IPS DF 4.7 (cell line): ENCODE data around the gene UVRAG.

Source experiments
- DNase-seq: peaks from one replicate; pipeline ENCODE4 v3.0.0-alpha.2; 2013; ENCODE audit warnings: low spot score; ENCODE audit errors: extremely low read depth

Gene UVRAG

DNA sequence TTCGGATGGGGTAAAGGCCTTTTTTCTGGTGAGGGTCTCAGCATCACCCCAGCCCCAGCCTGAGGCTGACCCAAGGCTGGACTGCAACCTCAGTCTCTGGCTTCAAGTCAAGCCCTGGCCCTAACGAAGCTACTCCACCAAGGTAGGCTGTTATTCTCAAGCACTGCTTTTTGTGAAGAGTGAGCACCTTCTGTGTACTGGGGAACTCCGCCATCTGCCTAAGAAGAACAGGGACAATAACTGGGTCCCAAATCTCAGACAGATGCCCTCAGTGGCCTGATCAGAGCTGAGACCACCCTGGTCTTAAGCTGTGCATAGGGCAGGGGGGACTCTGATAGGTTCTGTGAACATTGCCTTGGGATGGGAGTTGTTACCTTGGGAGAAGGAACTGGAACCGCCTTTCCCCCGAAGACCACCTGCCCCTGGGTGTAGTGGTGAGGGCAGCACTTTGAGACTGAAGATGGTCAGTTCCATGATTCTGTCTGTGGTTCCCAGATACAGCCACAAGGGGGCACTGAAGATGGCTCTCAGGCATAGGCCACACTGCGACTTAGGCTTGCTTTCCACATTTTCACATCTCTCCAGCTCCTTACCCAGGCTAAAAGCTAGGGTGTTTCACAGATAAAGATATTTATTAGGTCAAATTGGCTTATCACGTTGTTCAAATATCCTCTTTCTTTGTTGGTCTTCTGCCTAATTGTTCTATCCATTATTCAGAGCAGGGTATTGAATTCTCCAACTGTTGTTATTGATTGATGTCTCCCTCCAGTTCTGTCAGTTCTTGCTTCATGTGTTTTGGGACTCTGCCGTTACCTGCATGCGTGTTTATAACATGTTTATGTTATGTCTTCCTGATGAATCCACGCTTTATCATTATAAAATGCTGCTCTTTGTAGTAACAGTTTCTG lies 11.8 kb upstream of the UVRAG start:
- no peak for DNase-seq

DNA sequence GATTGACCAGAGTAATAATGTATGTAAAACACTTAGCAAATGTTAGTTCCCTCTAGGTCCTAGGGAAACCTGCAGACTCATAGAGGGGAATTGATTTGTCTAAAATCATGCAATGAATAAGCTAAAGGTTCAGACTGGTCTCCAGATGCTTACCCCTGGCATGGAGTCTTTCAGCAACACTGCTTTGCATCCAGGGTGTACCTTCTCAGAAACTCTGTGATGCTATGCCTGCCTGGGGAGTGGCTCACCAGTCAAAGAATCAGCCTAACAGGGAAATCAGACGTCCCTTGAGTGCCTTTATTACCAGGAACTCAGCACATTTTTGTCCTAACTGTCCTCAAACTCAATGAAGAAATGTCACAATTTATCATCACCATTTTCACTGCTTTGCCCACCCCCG lies 5.9 kb upstream of the UVRAG start:
- DNase-seq = no peak

DNA sequence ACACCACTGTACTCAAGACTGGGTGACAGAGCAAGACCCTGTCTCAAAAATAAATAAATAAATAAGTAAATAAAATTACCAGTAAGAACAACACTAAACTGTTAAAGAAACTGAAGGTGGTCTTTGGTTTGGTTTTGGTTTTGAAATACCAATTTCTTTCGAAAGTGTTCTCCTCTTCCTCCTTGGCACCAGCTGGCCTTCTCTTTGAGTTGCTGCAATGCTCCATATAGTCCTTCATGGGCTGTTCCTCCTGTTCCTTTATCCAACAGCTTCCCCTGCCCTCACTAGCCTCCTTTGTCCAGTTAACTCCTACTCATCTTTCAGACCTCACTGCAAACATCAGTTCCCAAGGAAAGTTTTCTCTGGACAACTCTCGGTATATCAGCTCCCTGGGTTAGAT lies 5.0 kb upstream of the UVRAG start:
- no peak for DNase-seq

DNA sequence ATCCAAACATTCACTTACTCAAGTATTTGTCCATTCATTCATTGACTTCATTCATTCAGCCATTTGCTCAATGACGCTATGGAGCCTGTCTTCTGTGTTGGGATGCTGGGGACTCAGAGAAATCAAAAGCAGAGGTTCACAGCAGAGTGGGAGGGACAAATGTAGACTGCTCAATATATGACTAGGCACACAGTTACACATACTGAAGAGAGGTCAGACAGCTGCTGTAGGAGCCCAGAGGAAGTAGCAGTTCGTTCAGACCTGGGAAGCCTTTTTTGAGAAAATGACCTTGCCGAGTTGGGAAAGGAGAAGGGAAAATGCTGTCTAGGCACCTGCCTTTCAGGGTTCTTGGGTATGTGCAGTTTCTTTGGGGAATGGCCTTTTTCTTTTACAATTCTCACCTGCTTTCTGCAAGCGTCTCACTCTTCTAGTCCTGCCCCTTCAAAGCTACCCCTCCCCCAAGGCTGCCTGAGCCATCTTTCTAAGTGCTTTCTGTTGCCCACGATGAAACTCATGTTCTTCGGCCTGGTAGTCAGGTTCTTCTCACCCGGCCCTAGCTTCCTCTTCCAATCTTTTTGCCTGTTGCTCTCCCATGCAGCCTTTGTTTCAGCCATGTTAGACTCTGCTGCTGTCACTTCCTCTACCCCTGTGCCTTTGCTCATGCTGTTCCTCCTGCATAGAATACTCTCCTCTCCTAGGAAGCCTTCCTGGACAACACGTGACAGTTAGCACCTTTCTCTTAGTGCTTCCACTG lies 4.2 kb upstream of the UVRAG start:
- DNase-seq = no peak

DNA sequence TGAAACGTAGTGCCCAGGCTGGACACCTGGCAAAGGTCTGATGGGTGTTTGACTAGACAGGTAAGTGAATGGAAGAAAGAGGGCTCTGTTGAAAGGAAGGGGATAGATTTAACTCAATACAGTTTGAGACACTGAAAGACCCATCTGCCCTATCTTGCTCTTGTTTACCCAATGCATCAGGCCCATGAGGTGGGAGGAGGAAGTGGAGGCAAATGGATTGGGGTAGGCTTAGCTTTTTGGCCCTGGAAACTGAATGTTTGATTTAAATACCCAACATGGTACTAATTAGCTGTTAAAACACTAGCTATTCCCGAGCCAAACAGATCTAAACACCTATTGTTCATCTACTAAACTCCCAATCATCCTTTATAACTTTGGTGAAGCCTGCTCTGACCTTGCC lies 3.5 kb upstream of the UVRAG start:
- DNase-seq = no peak

DNA sequence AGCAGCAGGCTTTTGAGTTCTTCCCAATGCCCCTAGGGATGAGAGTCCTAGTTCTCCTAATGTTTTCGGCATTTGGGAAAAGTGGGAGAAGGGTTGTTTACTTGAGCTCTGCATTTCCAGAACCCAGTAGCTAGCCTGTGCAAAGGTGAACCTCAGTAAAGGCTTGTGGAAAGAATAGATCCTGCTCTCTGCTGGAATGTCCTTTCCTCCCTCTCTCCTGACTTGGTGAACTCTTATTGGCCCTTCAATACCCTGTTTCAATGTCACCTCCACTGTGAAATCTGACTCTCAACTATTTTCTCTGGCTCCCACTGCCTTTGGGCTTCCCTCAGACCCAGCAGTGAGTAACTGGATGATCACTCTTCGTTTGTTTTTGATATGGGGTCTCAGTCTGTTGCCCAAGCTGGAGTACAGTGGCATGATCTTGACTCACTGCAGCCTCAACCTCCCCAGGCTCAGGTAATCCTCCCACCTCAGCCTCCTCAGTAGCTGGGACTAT lies 2.4 kb upstream of the UVRAG start:
- DNase-seq = no peak

DNA sequence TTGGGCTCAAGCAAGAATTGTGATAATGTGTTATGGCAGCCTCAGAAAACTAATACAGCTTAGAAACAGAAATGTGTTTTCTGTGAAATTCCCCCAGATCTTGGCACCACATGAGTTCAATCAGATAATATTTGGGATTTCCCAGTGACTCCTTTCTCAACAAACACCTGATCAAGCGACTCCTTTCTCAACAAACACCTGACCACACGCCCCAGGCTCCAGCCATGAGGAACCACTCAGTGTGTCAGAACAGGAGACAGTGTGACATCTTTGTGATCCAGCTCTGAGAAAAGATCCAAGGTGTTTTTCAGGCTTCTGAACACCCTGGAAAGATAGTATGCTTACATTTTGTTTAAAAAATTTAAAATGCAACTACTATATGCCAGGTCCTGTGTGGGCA lies 1.9 kb upstream of the UVRAG start:
- no peak for DNase-seq

DNA sequence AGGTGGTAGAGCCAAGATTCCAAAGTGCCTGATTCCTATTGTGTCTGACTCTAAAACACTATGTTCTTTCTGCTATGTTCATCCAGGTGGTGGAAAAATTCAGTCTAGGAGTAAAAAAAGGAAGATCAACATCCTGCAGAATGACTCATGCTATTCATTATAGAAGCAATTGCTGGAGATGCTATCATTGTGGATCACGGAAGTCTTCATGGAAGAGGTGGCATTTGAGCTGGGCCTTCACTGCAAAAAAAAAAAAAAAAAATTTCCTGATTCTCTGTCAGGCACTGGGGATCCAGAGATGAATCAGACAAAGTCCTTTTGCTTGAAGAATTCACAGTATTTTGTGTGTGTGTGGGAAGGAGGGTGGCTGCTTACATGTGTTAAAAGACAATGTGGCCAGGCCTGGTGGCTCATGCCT lies 1.4 kb upstream of the UVRAG start:
- no peak for DNase-seq

DNA sequence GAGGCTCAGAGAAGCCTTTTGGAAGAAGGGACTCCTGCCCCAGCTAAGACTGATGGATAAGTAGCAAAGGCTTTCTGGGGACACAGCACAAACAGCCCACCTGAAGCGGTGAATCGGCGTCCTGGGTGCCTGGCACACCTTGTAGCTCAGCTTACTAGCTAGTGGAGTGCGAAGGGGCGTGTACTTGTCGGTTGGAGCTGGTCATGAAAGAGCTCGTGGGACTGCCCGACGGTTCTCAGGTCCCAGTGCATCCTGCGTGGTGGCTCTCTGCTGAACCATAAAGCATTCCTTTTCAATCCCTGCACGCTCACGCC lies 690 bp upstream of the UVRAG start:
- no peak for DNase-seq

DNA sequence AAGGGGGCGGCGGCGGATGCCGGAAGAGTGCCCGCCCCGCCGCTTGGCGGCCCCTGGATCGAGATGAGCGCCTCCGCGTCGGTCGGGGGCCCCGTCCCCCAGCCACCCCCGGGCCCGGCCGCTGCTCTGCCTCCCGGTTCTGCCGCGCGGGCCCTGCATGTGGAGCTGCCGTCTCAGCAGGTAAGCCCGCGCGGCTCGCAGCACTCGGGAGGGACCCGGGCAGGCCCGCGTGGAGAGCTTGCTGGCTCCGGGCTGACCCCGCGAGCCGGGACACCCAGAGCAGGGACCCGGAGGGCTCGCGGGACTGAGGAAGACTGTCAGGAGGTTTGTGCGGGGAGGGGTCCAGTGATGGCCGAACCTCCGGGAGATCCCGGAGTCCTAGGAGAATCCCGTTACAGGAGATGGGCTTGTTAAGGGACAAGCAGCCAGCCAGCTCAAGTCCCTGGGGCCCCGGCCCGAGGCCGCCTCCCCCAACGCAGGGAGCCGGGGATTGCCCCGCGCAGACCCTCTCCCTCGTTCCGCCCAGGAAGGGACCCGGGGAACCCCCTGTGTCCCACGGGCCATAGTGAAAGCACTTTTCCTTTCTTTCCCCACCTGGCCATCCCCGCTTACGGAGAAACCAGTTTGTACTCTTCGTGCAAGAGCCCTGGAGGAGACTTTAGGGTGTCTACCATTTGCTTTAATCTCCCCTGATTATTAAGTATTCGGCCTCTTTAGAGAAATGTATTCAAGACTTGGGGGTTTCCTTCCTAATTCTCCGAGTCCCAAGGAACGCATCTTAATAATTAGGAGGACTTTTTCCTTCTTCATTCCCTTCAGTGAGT lies 547 bp downstream of the UVRAG start:
- no peak for DNase-seq

DNA sequence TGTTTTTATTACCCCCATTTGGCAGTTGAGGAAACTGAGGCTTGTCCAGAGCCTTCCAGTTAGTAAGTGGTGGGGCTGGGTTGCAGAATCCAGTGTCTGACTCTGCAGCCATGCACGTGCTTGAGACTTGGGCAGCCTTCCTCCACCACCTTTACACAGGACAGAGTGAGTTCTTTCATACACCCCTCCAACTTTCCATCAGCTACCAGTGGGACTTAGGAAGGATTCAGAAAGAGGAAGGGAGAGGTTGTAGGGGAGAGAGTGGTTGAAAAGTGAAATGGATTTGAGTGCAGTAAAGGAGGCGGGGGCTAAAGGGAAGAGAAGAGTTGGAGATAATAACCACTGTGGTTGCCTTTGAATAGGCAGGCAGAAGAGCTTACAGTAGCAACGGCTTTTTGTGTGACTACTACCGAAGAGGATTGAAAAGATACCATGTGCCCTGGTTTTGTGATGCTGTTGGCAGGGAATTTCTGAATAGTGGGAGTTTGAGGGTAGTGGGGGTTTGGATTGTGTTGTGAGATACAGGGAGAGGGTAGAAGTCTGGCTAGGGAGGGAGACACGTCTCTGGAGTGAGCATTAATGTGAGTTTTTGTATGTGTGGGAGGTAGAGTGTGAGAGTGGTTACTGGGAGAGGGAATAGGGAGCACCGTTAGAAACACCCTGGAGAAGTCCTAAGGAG lies 1.7 kb downstream of the UVRAG start:
- DNase-seq = no peak

DNA sequence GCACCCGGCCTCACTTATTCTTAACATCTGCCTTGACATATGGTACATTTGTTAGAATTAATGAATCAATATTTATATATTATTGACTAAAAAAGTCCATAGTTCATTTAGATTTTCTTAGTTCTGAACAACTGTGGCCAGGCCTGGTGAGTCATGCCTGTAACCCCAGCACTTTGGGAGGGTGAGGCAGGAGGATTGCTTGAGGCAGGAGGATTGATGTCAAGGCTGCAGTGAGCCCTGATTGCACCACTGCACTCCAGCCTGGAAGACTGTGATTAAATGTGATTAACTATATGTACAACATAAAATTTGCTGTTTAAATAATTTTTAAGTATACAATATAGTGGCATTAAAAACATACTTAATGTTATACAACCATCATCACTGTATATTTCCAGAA lies 5.6 kb downstream of the UVRAG start:
- DNase-seq = no peak

DNA sequence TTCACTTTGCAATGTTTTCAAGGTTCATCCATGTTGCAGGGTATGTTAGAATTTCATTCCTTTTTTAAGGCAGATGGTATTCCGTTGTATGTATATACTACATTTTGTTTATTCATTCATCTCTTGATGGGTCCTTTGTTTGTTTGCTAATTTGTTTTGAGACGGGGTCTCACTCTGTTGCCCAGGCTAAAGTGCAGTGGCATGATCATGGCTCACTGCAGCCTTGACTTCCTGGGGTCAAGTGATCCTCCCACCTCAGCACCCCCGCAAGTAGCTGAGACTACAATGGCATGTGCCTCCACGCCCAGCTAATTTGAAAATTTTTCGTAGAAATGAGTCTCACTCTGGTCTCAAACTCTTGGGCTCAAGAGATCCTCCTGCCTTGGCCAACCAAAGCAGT lies 6.2 kb downstream of the UVRAG start:
- no peak for DNase-seq

DNA sequence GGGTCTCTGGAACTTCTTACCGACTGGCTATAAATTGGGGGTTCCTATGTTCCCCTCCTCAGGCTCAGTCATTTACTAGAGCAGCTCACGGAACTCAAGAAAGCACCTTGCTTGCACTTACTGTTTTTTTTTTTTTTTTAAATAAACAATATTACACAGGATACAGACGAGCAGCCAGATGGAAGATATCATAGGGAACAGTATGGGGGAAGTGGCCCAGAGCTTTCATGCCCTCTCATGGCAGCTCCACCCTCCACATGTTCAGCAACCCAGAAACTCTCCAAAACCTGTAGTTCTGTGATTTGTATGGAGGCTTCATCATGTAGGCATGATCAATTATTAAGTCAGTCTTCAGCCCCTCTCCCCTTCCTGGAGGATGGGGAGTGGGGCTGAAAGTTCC lies 7.5 kb downstream of the UVRAG start:
- DNase-seq = no peak

DNA sequence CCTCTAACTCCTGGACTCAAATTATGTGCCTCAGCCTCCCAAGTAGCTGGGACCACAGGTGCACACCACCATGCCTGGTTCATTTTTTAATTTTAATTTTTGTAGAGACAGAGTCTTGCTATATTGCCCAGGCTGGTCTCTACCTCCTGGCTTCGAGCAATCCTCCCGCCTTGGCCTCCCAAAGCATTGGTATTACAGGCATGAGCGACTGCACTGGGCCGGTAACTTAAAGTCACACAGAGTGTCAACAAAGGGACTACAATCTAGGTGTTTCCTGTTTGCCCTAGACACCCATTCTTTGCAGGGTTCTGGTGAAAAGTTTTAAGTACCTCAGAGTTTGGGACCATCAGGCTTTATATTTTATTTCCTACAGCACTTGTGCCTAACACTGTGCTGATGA lies 8.4 kb downstream of the UVRAG start:
- DNase-seq = no peak

DNA sequence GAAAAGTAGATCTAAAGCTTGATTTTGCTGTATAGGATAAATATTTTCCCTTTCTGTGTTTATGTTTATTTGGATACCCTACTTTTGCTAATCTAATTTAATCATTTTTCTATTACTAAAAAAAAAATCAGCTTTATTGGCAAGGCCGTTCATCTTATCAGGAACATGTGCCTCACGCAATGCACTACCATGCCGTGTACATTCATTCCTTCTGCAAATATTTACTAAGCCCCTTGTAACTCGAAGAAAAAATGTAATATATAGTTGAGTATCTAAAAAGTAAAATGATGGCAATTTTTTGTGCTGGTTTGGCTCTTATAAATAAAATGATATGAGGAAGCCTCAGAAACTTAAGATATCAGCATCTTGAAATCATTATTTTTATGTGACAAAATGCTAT lies 8.9 kb downstream of the UVRAG start:
- DNase-seq = no peak

DNA sequence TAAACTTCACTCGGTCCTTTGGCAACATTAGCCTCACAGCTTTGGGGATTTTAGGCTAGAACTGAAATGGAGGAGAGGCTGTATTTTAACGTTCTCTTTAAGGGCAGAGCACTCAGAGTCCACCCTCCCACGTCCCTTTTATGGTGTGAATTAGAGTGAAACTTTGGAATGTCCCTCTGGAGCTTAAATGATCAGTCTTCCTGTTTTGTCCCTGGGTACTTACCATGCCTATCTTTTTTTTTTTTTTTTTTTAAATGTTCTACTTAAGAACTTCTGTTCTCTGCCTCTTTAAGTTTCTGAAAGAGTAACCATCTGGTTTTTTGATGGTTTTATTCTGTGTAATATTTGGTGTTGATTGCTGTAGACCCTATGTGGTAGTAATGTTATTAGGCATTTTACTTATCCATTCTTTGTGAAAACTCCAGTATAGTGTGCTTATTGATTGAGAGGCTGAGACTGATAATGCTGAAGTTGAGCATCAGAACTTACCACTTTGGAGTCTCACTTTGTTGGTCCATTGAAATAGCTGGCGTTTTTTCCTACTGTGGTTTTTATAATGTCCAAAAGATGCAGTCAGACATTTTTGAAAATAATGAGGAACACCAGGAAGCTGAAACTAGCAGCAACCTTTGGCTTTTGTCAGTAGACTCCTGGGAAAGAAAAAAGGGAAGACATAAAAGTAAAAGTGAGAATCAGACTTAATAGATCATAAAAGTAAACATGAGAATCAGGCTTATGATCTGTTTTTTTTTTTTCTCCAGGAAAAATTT lies 11.6 kb downstream of the UVRAG start:
- DNase-seq = no peak

DNA sequence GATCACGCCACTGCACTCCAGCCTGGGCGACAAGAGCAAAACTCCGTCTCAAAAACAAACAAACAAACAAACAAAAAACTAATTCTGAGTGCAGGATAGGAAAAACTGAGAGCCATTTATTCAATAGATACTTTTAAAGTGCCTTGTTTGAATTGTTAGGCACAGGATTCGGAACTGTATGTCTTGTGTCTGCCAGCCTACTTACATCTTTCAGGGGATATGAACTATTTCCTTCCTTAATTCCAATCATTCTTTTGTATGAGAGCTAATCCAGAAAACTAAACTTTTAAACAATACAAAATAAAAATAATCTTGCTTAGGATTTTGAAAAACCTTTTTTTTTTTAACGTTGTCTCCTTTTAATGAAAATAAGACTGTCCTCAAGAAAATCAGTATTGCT lies 12.6 kb downstream of the UVRAG start:
- DNase-seq = no peak

DNA sequence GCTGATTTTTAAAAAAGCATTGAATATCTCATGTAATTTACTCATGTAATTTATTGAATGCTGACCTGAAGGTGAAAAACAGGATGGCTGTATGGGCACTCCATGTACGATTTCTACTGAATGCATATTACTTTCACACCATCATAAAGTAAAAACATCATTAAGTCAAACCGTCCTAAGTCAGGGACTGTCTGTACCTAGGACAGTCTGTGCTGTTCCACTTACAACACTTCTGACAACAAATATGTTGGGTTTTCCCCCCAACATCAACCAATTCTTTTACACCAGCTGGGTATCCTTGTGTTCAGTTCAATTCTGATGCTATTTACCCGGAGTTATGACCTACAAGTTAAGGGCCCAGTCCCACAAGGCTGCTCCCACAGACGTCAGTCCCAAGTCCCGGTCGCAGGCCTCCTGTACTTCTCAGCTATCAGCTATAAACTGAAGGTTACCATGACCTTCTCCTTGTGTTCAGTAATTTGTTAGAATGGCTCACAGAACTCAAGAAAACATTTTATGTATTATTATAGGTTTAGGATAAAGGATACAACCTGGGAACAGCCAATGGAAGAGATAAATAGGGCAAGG lies 17.0 kb downstream of the UVRAG start:
- no peak for DNase-seq

DNA sequence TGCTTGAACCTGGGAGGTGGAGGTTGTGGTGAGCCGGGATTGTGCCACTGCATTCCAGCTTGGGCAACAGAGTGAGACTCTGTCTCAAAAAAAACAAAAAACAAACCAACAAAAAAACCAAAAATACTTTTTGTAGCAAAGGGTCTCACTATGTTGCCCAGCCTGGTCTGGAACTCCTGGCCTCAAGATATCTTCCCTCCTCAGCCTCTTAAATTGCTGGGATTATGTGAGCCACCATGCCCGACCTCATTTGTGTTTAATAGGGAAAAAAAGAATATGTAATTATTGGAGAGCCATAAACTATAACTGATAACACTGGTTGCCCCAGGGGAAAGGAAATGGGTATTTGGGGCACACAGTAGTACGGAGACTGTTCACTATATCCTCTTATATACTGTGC lies 19.7 kb downstream of the UVRAG start:
- no peak for DNase-seq
